Smooth muscle cell of bladder (primary cell): ENCODE results near the gene CFP. TPM values are rescaled to one million over a fixed set of nuclear protein-coding genes. Genes with fewer than 3 reads are reported as not detected.

Experiments used
- total RNA-seq: library from RNA; depleted of rRNA; stranded (reverse); fragments of >200 nt; gene quantifications from 2 replicates; pipeline ENCODE4 v1.2.3, GENCODE V29; 2014

The CFP gene
- 0.14 and 0.46 TPM in 2 replicates for total RNA-seq

GRCh38 chrX:47629419-47630200, at the start of gene CFP:
Gene CFP (minus strand): TSS chrX:47629930. CDS start chrX:47629844, 86 bp downstream.

GRCh38 chrX:47658684-47659420, 29.1 kb upstream of the CFP start, which contains the start of gene UXT:
Gene UXT (minus strand): TSS chrX:47659180. CDS start chrX:47658927, 253 bp downstream.

GRCh38 chrX:47650164-47651042, 20.7 kb upstream of the CFP start, which contains the start of gene ELK1:
Gene ELK1 (minus strand): TSS chrX:47650563. CDS start chrX:47641441, 9,122 bp downstream.

GRCh38 chrX:47619486-47620302, 10.0 kb downstream of the CFP start, which contains the start of gene SYN1:
Gene SYN1 (minus strand): TSS chrX:47619857. CDS start chrX:47619728, 129 bp downstream.

GRCh38 chrX:47581731-47582647, 47.7 kb downstream of the CFP start, which contains the start of gene TIMP1:
Gene TIMP1 (plus strand): TSS chrX:47582436. CDS start chrX:47583416, 980 bp downstream.

Other genes with a start within 250 kb of the CFP start
- 4.4 and 5.1 TPM in 2 replicates for gene ZNF41, start 146.7 kb downstream of the CFP start, total RNA-seq
- 10.1 and 13.6 TPM in 2 replicates for gene ARAF, start 68.7 kb downstream of the CFP start, total RNA-seq
- gene TIMP1, start 47.5 kb downstream of the CFP start, total RNA-seq: 1,537 and 1,802 TPM in 2 replicates
- gene SYN1, start 10.1 kb downstream of the CFP start, total RNA-seq: 0.18 and 0.71 TPM in 2 replicates
- gene ELK1, start 20.6 kb upstream of the CFP start, total RNA-seq: 14.6 and 16.6 TPM in 2 replicates
- gene UXT, start 29.2 kb upstream of the CFP start, total RNA-seq: 143 and 152 TPM in 2 replicates
- 3.7 and 5.7 TPM in 2 replicates for gene ZNF81, start 207.0 kb upstream of the CFP start, total RNA-seq